ENCODE data around the gene CCDC9. TPM values are rescaled to one million over a fixed set of nuclear protein-coding genes. Genes with fewer than 3 reads are reported as not detected.
"Not testable (repeated sequence)": the region's sequence is repeated elsewhere in the genome, so short reads cannot be mapped to it uniquely, and the experiment has no call there.

The CCDC9 gene
- total RNA-seq, 2 donors from 2014 or later: 26.7 to 38.9 TPM

DNA sequence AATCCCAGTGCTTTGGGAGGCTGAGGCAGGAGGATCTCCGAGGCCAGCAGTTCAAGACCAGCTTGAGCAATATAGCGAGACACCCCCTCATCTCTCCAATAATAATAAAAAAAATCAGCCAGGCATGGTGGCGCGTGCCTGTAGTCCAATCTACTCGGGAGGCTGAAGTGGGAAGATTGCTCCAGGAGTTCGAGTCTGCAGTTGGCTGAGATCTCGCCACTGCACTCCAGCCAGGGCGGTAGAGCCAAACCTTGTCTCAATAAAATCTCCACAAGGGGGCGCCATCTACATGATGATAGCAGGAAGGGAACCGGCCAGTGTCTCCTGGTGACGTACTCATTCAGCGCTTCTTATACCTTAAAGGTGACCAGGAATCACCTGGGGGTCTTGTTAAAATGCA is 39.7 kb downstream of the CCDC9 start:
- TF ChIP-seq, protein P1, sequence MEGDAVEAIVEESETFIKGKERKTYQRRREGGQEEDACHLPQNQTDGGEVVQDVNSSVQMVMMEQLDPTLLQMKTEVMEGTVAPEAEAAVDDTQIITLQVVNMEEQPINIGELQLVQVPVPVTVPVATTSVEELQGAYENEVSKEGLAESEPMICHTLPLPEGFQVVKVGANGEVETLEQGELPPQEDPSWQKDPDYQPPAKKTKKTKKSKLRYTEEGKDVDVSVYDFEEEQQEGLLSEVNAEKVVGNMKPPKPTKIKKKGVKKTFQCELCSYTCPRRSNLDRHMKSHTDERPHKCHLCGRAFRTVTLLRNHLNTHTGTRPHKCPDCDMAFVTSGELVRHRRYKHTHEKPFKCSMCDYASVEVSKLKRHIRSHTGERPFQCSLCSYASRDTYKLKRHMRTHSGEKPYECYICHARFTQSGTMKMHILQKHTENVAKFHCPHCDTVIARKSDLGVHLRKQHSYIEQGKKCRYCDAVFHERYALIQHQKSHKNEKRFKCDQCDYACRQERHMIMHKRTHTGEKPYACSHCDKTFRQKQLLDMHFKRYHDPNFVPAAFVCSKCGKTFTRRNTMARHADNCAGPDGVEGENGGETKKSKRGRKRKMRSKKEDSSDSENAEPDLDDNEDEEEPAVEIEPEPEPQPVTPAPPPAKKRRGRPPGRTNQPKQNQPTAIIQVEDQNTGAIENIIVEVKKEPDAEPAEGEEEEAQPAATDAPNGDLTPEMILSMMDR (IDR thresholded peaks at IDR 0.05): peak; percentile 80
- Histone ChIP-seq H3K27ac (no peak overlapping the region), H3K27me3 (replicated peaks; ENCODE audit: insufficient read depth) (no peaks in the 10 kb centered on the region), H3K4me3 (no peak overlapping the region), H3K36me3 (peaks cover 6% of the 10 kb centered on the region), H3K4me1 (ENCODE audit: control insufficient read depth in 1 of 2, low read depth in 2 of 2) (no peaks in the 10 kb centered on the region), H3K9me3 (no peaks in the 10 kb centered on the region)
- no peak for ATAC-seq (ENCODE audit: insufficient number of reproducible peaks, low FRiP score, low read depth)
- peak; percentile 58 for DNase-seq (ENCODE audit: low spot score)

GRCh38 chr19:47300867-47301266 is 44.5 kb downstream of the CCDC9 start:
- H3K36me3 ChIP-seq; H3K27me3 ChIP-seq (replicated peaks; ENCODE audit: insufficient read depth); DNase-seq (ENCODE audit: low spot score); H3K4me3 ChIP-seq; H3K27ac ChIP-seq; ATAC-seq (ENCODE audit: insufficient number of reproducible peaks, low FRiP score, low read depth); H3K9me3 ChIP-seq; H3K4me1 ChIP-seq (ENCODE audit: control insufficient read depth in 1 of 2, low read depth in 2 of 2): not testable (repeated sequence)

DNA sequence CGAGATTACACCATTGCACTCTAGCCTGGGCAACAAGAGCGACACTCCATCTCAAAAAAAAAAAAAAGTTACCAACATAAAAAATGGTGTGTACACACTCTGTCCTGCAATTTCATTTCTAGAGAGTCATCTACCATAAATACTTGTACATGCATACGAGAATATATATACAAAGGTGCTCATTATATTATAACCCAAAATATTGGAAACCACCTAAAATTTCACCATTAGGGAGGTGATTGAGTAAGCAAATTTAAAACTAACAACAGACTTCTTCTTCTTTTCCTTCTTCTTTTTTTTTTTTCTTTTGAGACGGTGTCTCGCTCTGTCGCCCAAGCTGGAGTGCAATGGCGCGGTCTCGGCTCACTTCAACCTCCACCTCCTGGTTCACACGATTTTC is 45.9 kb downstream of the CCDC9 start:
- TF ChIP-seq, protein P1 (IDR thresholded peaks at IDR 0.05): no peak
- Histone ChIP-seq H3K9me3 (no peaks in the 10 kb centered on the region), H3K27ac (no peak overlapping the region), H3K4me1 (ENCODE audit: control insufficient read depth in 1 of 2, low read depth in 2 of 2) (peaks cover 8% of the 10 kb centered on the region in 2 donors), H3K36me3 (no peaks in the 10 kb centered on the region), H3K4me3 (no peak overlapping the region), H3K27me3 (replicated peaks; ENCODE audit: insufficient read depth) (no peaks in the 10 kb centered on the region)
- no peak for ATAC-seq (ENCODE audit: insufficient number of reproducible peaks, low FRiP score, low read depth)
- no peak for DNase-seq (ENCODE audit: low spot score)

DNA sequence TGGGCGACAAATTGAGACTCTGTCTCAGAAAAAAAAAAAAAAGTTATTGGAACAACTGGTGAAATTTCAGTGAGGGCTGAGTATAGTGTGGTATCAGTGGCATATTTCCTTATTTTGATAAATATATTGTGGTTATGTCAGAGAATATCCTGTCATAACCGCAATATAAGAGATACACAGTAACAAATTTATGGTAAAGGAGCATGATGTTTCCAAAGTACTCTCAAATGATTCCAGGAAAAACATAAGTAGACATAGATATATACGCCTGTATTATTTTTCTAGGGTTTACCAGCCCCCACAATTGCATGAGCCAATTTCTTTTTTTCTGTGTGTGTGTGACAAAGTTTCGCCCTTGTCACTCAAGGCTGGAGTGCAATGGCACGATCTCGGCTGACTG is 47.6 kb downstream of the CCDC9 start:
- Histone ChIP-seq H3K4me3 (no peak overlapping the region), H3K9me3 (no peaks in the 10 kb centered on the region), H3K27ac (no peak overlapping the region), H3K4me1 (ENCODE audit: control insufficient read depth in 1 of 2, low read depth in 2 of 2) (peaks cover 14 to 15% of the 10 kb centered on the region in 2 donors), H3K36me3 (no peaks in the 10 kb centered on the region), H3K27me3 (replicated peaks; ENCODE audit: insufficient read depth) (no peaks in the 10 kb centered on the region)
- no peak for ATAC-seq (ENCODE audit: insufficient number of reproducible peaks, low FRiP score, low read depth)
- TF ChIP-seq, protein P1 (IDR thresholded peaks at IDR 0.05): no peak
- no peak for DNase-seq (ENCODE audit: low spot score)

DNA sequence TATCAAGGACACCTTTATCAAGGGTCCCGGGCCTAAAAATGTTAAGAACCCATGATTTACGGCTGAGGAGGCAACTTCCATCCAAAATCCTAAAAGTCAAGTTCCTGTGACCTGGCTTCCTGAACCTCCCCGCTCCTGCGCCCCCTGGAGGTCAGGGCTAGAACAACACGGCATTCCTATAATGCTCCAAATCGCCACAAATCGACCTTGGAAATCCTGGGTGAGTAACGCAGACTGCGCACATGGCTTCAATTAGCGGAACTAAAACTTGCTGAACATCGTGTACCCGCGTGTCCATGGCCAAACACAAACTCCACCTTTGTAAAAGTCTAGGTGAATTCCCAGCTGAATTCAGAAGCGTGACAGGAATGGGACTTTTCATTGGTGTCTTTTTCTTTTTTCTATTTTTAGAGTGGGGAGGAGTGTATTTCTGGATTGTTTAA is 49.0 kb downstream of the CCDC9 start:
- Histone ChIP-seq H3K4me3 (peak overlapping the region; percentile 35), H3K27me3 (replicated peaks; ENCODE audit: insufficient read depth) (no peaks in the 10 kb centered on the region), H3K4me1 (ENCODE audit: control insufficient read depth in 1 of 2, low read depth in 2 of 2) (peaks cover 22 to 23% of the 10 kb centered on the region in 2 donors), H3K27ac (peak overlapping the region in 1 of 2 donors; percentile 28), H3K36me3 (no peaks in the 10 kb centered on the region), H3K9me3 (no peaks in the 10 kb centered on the region)
- DNase-seq (ENCODE audit: low spot score) (peak; percentile 40), ATAC-seq (ENCODE audit: insufficient number of reproducible peaks, low FRiP score, low read depth) (peak; percentile 46)
- TF ChIP-seq, protein P1 (IDR thresholded peaks at IDR 0.05): peak; percentile 87

GRCh38 chr19:47306303-47306702 is 50.0 kb downstream of the CCDC9 start:
- ATAC-seq (ENCODE audit: insufficient number of reproducible peaks, low FRiP score, low read depth) (no peak), DNase-seq (ENCODE audit: low spot score) (no peak)
- TF ChIP-seq, protein P1 (IDR thresholded peaks at IDR 0.05): no peak
- Histone ChIP-seq H3K36me3 (no peaks in the 10 kb centered on the region), H3K27ac (no peak overlapping the region), H3K4me3 (no peak overlapping the region), H3K4me1 (ENCODE audit: control insufficient read depth in 1 of 2, low read depth in 2 of 2) (peaks cover 22 to 23% of the 10 kb centered on the region in 2 donors), H3K27me3 (replicated peaks; ENCODE audit: insufficient read depth) (no peaks in the 10 kb centered on the region), H3K9me3 (no peaks in the 10 kb centered on the region)
